ENCODE data around the gene BLM. TPM values are rescaled to one million over a fixed set of nuclear protein-coding genes. Genes with fewer than 3 reads are reported as not detected.

BLM gene
- polyA plus RNA-seq, 1 donor (not counting 4 experiments of a cell fraction or from before 2014, with no cell fraction given), result 4.4 TPM

DNA sequence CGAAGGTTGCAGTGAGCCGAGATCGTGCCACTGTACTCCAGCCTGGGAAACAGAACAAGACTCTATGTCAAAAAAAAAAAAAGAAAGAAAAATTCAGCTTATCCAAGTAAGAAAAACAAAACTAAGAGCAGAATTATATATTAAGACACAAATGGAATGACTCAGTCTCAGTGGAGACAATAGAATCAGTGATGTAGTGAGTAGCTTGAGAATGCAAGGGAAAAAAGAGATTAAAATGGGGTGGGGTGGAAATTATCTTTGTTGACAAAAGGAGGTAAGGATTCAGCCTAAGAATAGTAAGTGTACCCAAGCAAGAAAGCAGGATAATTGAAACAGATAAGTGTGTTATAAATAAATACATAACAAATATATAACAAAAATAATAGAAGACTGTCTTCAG is 70.7 kb downstream of the BLM start:
- Histone ChIP-seq H3K36me3 (ENCODE audit: control insufficient read depth in 2 of 2, extremely low read depth in 1 of 2, insufficient read depth in 2 of 2, low read length in 2 of 2) (peaks cover 0 to 3% of the 10 kb centered on the region in 2 experiments), H3K4me1 (ENCODE audit: control insufficient read depth, extremely low read depth, insufficient read depth, low read length) (no peaks in the 10 kb centered on the region), H3K79me2 (ENCODE audit: control insufficient read depth, insufficient read depth, low read length) (no peaks in the 10 kb centered on the region), H3K4me2 (ENCODE audit: control insufficient read depth, extremely low read depth, insufficient read depth, low read depth, low read length) (no peak overlapping the region), H2AFZ (ENCODE audit: control insufficient read depth, low read length) (no peak overlapping the region), H3K27me3 (ENCODE audit: control insufficient read depth, extremely low read depth, insufficient read depth, low read length) (no peaks in the 10 kb centered on the region), H3K27ac (ENCODE audit: control insufficient read depth, insufficient read depth, low read length) (no peak overlapping the region), H3K9ac (ENCODE audit: control insufficient read depth, extremely low read depth, insufficient read depth, low read length) (no peak overlapping the region), H4K20me1 (ENCODE audit: control insufficient read depth, extremely low read depth, insufficient read depth, low read length) (no peaks in the 10 kb centered on the region), H3K9me3 (ENCODE audit: control insufficient read depth, low read depth, low read length) (no peaks in the 10 kb centered on the region), H3K4me3 (ENCODE audit: control insufficient read depth in 2 of 3, extremely low read depth in 1 of 3, insufficient read depth in 2 of 3, low read depth in 1 of 3, low read length in 3 of 3) (no peak overlapping the region), H3K9me1 (ENCODE audit: control insufficient read depth, extremely low read depth, insufficient read depth, low read length) (no peaks in the 10 kb centered on the region)
- FAIRE-seq, result no peak
- TF ChIP-seq EZH2 (IDR thresholded peaks at IDR 0.05; ENCODE audit: low read length), result no peak
- TF ChIP-seq, protein P1, sequence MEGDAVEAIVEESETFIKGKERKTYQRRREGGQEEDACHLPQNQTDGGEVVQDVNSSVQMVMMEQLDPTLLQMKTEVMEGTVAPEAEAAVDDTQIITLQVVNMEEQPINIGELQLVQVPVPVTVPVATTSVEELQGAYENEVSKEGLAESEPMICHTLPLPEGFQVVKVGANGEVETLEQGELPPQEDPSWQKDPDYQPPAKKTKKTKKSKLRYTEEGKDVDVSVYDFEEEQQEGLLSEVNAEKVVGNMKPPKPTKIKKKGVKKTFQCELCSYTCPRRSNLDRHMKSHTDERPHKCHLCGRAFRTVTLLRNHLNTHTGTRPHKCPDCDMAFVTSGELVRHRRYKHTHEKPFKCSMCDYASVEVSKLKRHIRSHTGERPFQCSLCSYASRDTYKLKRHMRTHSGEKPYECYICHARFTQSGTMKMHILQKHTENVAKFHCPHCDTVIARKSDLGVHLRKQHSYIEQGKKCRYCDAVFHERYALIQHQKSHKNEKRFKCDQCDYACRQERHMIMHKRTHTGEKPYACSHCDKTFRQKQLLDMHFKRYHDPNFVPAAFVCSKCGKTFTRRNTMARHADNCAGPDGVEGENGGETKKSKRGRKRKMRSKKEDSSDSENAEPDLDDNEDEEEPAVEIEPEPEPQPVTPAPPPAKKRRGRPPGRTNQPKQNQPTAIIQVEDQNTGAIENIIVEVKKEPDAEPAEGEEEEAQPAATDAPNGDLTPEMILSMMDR (optimal IDR thresholded peaks at IDR 0.05 in 1 of 3, IDR thresholded peaks at IDR 0.05 in 1 of 3, conservative IDR thresholded peaks at IDR 0.05 in 1 of 3; ENCODE audit: extremely low read depth in 1 of 3, insufficient read depth in 2 of 3, low read length in 3 of 3), result no peak
- dilution Hi-C loops (cut with MboI; ENCODE audit: extremely low pct_ligation_motif_present, low sequenced_read_pairs), result no loop called here
- no peak for DNase-seq (ENCODE audit: low read depth, low spot score)

GRCh38 chr15:90789462-90789861 is 72.3 kb downstream of the BLM start:
- TF ChIP-seq, protein P1 (optimal IDR thresholded peaks at IDR 0.05 in 1 of 3, IDR thresholded peaks at IDR 0.05 in 1 of 3, conservative IDR thresholded peaks at IDR 0.05 in 1 of 3; ENCODE audit: extremely low read depth in 1 of 3, insufficient read depth in 2 of 3, low read length in 3 of 3), result no peak
- TF ChIP-seq EZH2 (IDR thresholded peaks at IDR 0.05; ENCODE audit: low read length), result no peak
- DNase-seq (ENCODE audit: low read depth, low spot score), result no peak
- Histone ChIP-seq H3K4me2 (ENCODE audit: control insufficient read depth, extremely low read depth, insufficient read depth, low read depth, low read length) (no peak overlapping the region), H2AFZ (ENCODE audit: control insufficient read depth, low read length) (no peak overlapping the region), H3K79me2 (ENCODE audit: control insufficient read depth, insufficient read depth, low read length) (no peaks in the 10 kb centered on the region), H3K27me3 (ENCODE audit: control insufficient read depth, extremely low read depth, insufficient read depth, low read length) (no peaks in the 10 kb centered on the region), H3K9me3 (ENCODE audit: control insufficient read depth, low read depth, low read length) (no peaks in the 10 kb centered on the region), H3K4me1 (ENCODE audit: control insufficient read depth, extremely low read depth, insufficient read depth, low read length) (no peaks in the 10 kb centered on the region), H4K20me1 (ENCODE audit: control insufficient read depth, extremely low read depth, insufficient read depth, low read length) (no peaks in the 10 kb centered on the region), H3K9me1 (ENCODE audit: control insufficient read depth, extremely low read depth, insufficient read depth, low read length) (no peaks in the 10 kb centered on the region), H3K27ac (ENCODE audit: control insufficient read depth, insufficient read depth, low read length) (no peak overlapping the region), H3K9ac (ENCODE audit: control insufficient read depth, extremely low read depth, insufficient read depth, low read length) (no peak overlapping the region), H3K36me3 (ENCODE audit: control insufficient read depth in 2 of 2, extremely low read depth in 1 of 2, insufficient read depth in 2 of 2, low read length in 2 of 2) (peaks cover 0 to 3% of the 10 kb centered on the region in 2 experiments), H3K4me3 (ENCODE audit: control insufficient read depth in 2 of 3, extremely low read depth in 1 of 3, insufficient read depth in 2 of 3, low read depth in 1 of 3, low read length in 3 of 3) (no peak overlapping the region)
- dilution Hi-C loops (cut with MboI; ENCODE audit: extremely low pct_ligation_motif_present, low sequenced_read_pairs), result no loop called here
- FAIRE-seq, result no peak

Measured in keratinocyte (primary cell).